A549 (cell line): ENCODE results near the gene HERC2. TPM values are rescaled to one million over a fixed set of nuclear protein-coding genes. Genes with fewer than 3 reads are reported as not detected.

Experiments used
- ATAC-seq, 2 experiments: fragments of 200-7000 bp in 1 of 2; fragments of >200 bp in 1 of 2; cut with Nextera tagmentation in 1 of 2; cut with Tn5 transposase in 1 of 2; 3 replicates each; pipeline versions ENCODE4 v1.8.0 to v1.9.1; 2018 to 2020; ENCODE audit warnings: mild to moderate bottlenecking in 1 of 2, moderate library complexity in 1 of 2
- CTCF ChIA-PET: fragments of 300-600 bp; sonication (Branson Sonifier 250); formaldehyde crosslinking; extraction: SDS; loops from one replicate; lab custom pipeline; 2021; ENCODE audit warnings: antibody characterized with exemption, inconsistent platforms; lab: Yijun Ruan, JAX
- POLR2A ChIA-PET: fragments of 350-600 bp; formaldehyde crosslinking; extraction: SDS; loops from one replicate; lab custom pipeline; 2021; ENCODE audit warnings: antibody characterized with exemption, inconsistent platforms; lab: Yijun Ruan, JAX
- DNase-seq, 2 experiments: peaks; one replicate each; pipeline versions ENCODE4 v3.0.0 to v3.0.0-alpha.2; 2011 to 2016; ENCODE audit warnings: low read depth in 1 of 2, low spot score in 1 of 2
- FAIRE-seq: peaks from 2 replicates; lab custom pipeline; 2011; peaks lifted over from hg19 to GRCh38; lab: Jason Lieb, UNC
- H3K27ac ChIP-seq, 2 experiments: fragments of >200 bp; sonication (Bioruptor Twin); formaldehyde crosslinking; 3 replicates each; pipeline ENCODE4 v1.5.1; 2016 to 2017
- H3K4me1 ChIP-seq: fragments of >200 bp; sonication (Bioruptor Twin); formaldehyde crosslinking; 3 replicates; pipeline ENCODE4 v1.6.1; 2016
- H3K4me2 ChIP-seq: fragments of >200 bp; sonication (Bioruptor Twin); formaldehyde crosslinking; 3 replicates; pipeline ENCODE4 v1.6.1; 2016
- H3K4me3 ChIP-seq: fragments of >200 bp; sonication (Bioruptor Twin); formaldehyde crosslinking; 3 replicates; pipeline ENCODE4 v1.5.1; 2016
- H3K9me3 ChIP-seq: fragments of >200 bp; sonication (Bioruptor Twin); formaldehyde crosslinking; 3 replicates; pipeline ENCODE4 v1.6.1; 2016
- ATOH8 ChIP-seq: fragments of 250-450 bp; sonication (Bioruptor Pico); IDR thresholded peaks from 2 replicates; pipeline ENCODE4 v1.5.0; 2020; ENCODE audit warnings: low read depth, mild to moderate bottlenecking, moderate library complexity
- BCL3 ChIP-seq: fragments of >200 bp; sonication (Bioruptor Twin); formaldehyde crosslinking; IDR thresholded peaks from 3 replicates; pipeline ENCODE4 v1.6.1; 2016
- BHLHE40 ChIP-seq: IDR thresholded peaks from 2 replicates; pipeline ENCODE4 v1.6.1; 2012; ENCODE audit warnings: low read depth, low read length, inconsistent platforms
- CEBPB ChIP-seq, 2 experiments: fragments of >200 bp in 1 of 2; sonication (Bioruptor Twin) in 1 of 2; formaldehyde crosslinking in 1 of 2; IDR thresholded peaks; 2 replicates each; pipeline ENCODE4 v1.6.1; 2012 to 2016
- CHD2 ChIP-seq: fragments of 150-350 bp; IDR thresholded peaks from 2 replicates; pipeline ENCODE4 v1.6.1; 2014; ENCODE audit warnings: low read length; ENCODE audit not compliant: partially characterized antibody
- E2F6 ChIP-seq: IDR thresholded peaks from 2 replicates; pipeline ENCODE4 v1.6.1; 2012; ENCODE audit warnings: low read depth, borderline replicate concordance
- EP300 ChIP-seq, 2 experiments: fragments of >200 bp; sonication (Bioruptor Twin); formaldehyde crosslinking; IDR thresholded peaks; 2 replicates in 1 of 2; 3 replicates in 1 of 2; pipeline ENCODE4 v1.6.1; 2016 to 2017
- ESRRA ChIP-seq: fragments of 150-350 bp; IDR thresholded peaks from 2 replicates; pipeline ENCODE4 v1.6.1; 2014; ENCODE audit warnings: mild to moderate bottlenecking, low read length, borderline replicate concordance
- FOSB ChIP-seq: fragments of 250-450 bp; sonication (Bioruptor Pico); IDR thresholded peaks from 2 replicates; pipeline ENCODE4 v1.5.0; 2020; ENCODE audit warnings: mild to moderate bottlenecking, moderate library complexity
- FOXS1 ChIP-seq: fragments of 250-450 bp; sonication (Bioruptor Pico); IDR thresholded peaks from 2 replicates; pipeline ENCODE4 v1.5.0; 2020; ENCODE audit warnings: mild to moderate bottlenecking, moderate library complexity
- GATA3 ChIP-seq: IDR thresholded peaks from 2 replicates; pipeline ENCODE4 v1.6.1; 2012; ENCODE audit warnings: borderline replicate concordance
- HOXB5 ChIP-seq: fragments of 250-450 bp; sonication (Bioruptor Pico); IDR thresholded peaks from 2 replicates; pipeline ENCODE4 v1.5.0; 2020; ENCODE audit warnings: mild to moderate bottlenecking, moderate library complexity
- JUN ChIP-seq, 2 experiments: fragments of >200 bp; sonication (Bioruptor Twin); formaldehyde crosslinking; IDR thresholded peaks; 2 replicates in 1 of 2; 3 replicates in 1 of 2; pipeline ENCODE4 v1.6.1; 2016 to 2017
- KDM1A ChIP-seq: fragments of 200-600 bp; sonication (generic); IDR thresholded peaks from 2 replicates; pipeline ENCODE4 v1.6.1; 2016; ENCODE audit warnings: low read depth, mild to moderate bottlenecking
- MYC ChIP-seq: IDR thresholded peaks from 2 replicates; pipeline ENCODE4 v1.6.1; 2012; ENCODE audit warnings: mild to moderate bottlenecking, inconsistent platforms, low read length, improper control_type of control experiment, borderline replicate concordance
- PBX3 ChIP-seq: IDR thresholded peaks from 2 replicates; pipeline ENCODE4 v1.6.1; 2012
- PHF8 ChIP-seq: fragments of 200-600 bp; sonication (generic); IDR thresholded peaks from 2 replicates; pipeline ENCODE4 v1.6.1; 2016; ENCODE audit warnings: low read depth, mild to moderate bottlenecking, antibody characterized with exemption, moderate library complexity, borderline replicate concordance
- POLR2A ChIP-seq: IDR thresholded peaks from 2 replicates; pipeline ENCODE4 v1.6.1; 2012; ENCODE audit warnings: mild to moderate bottlenecking, low read length
- RCOR1 ChIP-seq: fragments of 150-350 bp; IDR thresholded peaks from 2 replicates; pipeline ENCODE4 v1.6.1; 2014; ENCODE audit warnings: antibody characterized with exemption, low read length, low read depth
- ZC3H11A ChIP-seq: fragments of 450-650 bp; IDR thresholded peaks from 2 replicates; pipeline ENCODE4 v1.6.1; 2014; ENCODE audit warnings: antibody characterized with exemption, mild to moderate bottlenecking
- WGBS: methylation state at CpG from one replicate; pipeline ENCODE4 v1.1.6; 2017; ENCODE audit errors: missing lambda C conversion rate; 5-methylcytosine and 5-hydroxymethylcytosine counted together
- polyA plus RNA-seq, 4 experiments: library from polyadenylated mRNA; depleted of rRNA in 3 of 4; stranded (reverse); fragments of >200 nt; fragmentation: RNase III in 1 of 4; extraction: RNeasy Plus Mini Kit Qiagen cat#74134 plus additional on column Dnase treatment in 1 of 4; gene quantifications; 2 replicates in 3 of 4; 3 replicates in 1 of 4; pipeline ENCODE4 v1.2.3, GENCODE V29; 2011 to 2017
- TF ChIP-seq, protein P1 (sequence below): fragments of >200 bp; sonication (Bioruptor Twin); formaldehyde crosslinking; IDR thresholded peaks from 3 replicates; pipeline ENCODE4 v1.5.1; 2016
- TF ChIP-seq, protein P2 (sequence below): fragments of 150-350 bp; IDR thresholded peaks from 2 replicates; pipeline ENCODE4 v1.6.1; 2014; ENCODE audit warnings: low read depth, mild to moderate bottlenecking, low read length

Gene HERC2
- polyA plus RNA-seq, 2 of the 4 experiments (the other 2 are of a cell fraction), result 31.4 to 32.8 TPM

DNA sequence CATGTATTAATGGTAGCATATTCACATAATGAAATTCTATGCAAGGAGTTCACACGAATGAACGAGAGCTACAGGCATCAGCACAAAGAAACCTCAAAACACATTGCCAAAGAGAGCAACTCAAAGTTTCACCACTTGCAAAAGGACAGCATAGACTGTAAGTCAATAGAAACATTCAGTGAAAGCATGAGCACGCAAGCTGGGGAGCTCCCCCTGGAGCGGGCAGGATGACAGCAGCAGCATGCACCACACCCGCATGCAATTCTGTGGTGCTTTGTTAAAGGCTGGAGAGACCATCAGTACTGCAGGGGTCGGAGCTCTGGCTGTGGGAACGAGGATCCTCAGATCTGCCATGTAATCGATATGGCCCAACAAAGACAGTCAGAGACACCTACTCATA, 241.6 kb downstream of the HERC2 start:
- Histone ChIP-seq H3K27ac (no peak overlapping the region), H3K4me1 (no peaks in the 10 kb centered on the region), H3K4me3 (no peak overlapping the region), H3K9me3 (0 out of 3 replicates have a peak, but pooled peaks cover 5% of the 10 kb centered on the region), H3K4me2 (no peak overlapping the region)
- ChIA-PET CTCF (interaction anchor here (1.2 kb wide), 2 partner anchors 11 to 16 kb away, joined by 3 to 4 read pairs; no protein-coding TSS in a partner anchor), POLR2A (no interaction called here)
- whole genome bisulfite sequencing, result 44% methylated on average over 8 of the region's 8 CpGs
- ATAC-seq (no peak), DNase-seq (no peak), FAIRE-seq (no peak)
- no peak for TF ChIP-seq E2F6
- TF ChIP-seq EP300 (IDR thresholded peaks at IDR 0.05), result no peak
- no peak for TF ChIP-seq KDM1A
- TF ChIP-seq PHF8, result no peak
- no peak for TF ChIP-seq BCL3
- no peak for TF ChIP-seq RCOR1
- TF ChIP-seq HOXB5, result no peak
- no peak for TF ChIP-seq CEBPB (IDR thresholded peaks at IDR 0.05)
- no peak for TF ChIP-seq ATOH8 (CRISPR knock-in tag)
- TF ChIP-seq, protein P1, sequence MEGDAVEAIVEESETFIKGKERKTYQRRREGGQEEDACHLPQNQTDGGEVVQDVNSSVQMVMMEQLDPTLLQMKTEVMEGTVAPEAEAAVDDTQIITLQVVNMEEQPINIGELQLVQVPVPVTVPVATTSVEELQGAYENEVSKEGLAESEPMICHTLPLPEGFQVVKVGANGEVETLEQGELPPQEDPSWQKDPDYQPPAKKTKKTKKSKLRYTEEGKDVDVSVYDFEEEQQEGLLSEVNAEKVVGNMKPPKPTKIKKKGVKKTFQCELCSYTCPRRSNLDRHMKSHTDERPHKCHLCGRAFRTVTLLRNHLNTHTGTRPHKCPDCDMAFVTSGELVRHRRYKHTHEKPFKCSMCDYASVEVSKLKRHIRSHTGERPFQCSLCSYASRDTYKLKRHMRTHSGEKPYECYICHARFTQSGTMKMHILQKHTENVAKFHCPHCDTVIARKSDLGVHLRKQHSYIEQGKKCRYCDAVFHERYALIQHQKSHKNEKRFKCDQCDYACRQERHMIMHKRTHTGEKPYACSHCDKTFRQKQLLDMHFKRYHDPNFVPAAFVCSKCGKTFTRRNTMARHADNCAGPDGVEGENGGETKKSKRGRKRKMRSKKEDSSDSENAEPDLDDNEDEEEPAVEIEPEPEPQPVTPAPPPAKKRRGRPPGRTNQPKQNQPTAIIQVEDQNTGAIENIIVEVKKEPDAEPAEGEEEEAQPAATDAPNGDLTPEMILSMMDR, result no peak
- no peak for TF ChIP-seq BHLHE40
- no peak for TF ChIP-seq ZC3H11A
- no peak for TF ChIP-seq ESRRA
- TF ChIP-seq PBX3, result no peak
- no peak for TF ChIP-seq CHD2

- no peak overlapping the region for H3K27ac ChIP-seq
- TF ChIP-seq MYC, result no peak
- TF ChIP-seq E2F6, result no peak
- TF ChIP-seq BHLHE40, result no peak
- TF ChIP-seq GATA3, result no peak
- TF ChIP-seq FOSB (CRISPR knock-in tag), result no peak
- TF ChIP-seq, protein P2, sequence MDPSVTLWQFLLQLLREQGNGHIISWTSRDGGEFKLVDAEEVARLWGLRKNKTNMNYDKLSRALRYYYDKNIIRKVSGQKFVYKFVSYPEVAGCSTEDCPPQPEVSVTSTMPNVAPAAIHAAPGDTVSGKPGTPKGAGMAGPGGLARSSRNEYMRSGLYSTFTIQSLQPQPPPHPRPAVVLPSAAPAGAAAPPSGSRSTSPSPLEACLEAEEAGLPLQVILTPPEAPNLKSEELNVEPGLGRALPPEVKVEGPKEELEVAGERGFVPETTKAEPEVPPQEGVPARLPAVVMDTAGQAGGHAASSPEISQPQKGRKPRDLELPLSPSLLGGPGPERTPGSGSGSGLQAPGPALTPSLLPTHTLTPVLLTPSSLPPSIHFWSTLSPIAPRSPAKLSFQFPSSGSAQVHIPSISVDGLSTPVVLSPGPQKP, result no peak
- no peak for TF ChIP-seq FOXS1
- no peak for TF ChIP-seq POLR2A
- no peak for TF ChIP-seq JUN (IDR thresholded peaks at IDR 0.05)
- TF ChIP-seq, all 56 proteins: peak for 0
- Histone ChIP-seq H3K9me3 (0 out of 3 replicates have a peak, but pooled peaks cover 5% of the 10 kb centered on the region), H3K4me1 (no peaks in the 10 kb centered on the region), H3K4me2 (no peak overlapping the region), H3K4me3 (no peak overlapping the region)
- CTCF ChIA-PET, result interaction anchor here (1.2 to 1.6 kb wide), 3 partner anchors 11 to 17 kb away, joined by 3 to 5 read pairs (median 4); no protein-coding TSS in a partner anchor
- DNase-seq (no peak), FAIRE-seq (no peak), ATAC-seq (no peak)
- 55% methylated on average over 9 of the region's 9 CpGs for WGBS
- POLR2A ChIA-PET, result no interaction called here
Measured at GRCh38 chr15:28079313-28079969, 242.5 kb downstream of the HERC2 start.
